GM21526 (cell line): ENCODE measurements around the gene BTBD2.

ENCODE experiments used
- ATAC-seq: cut with Tn5 transposase; IDR thresholded peaks from one replicate; pipeline ENCODE4 v1.9.1; 2021; ENCODE audit warnings: moderate library complexity; ENCODE audit not compliant: unreplicated experiment, low FRiP score

The BTBD2 gene

GRCh38 chr19:1968279-1969175 is 47.0 kb downstream of the BTBD2 start:
- no peak for ATAC-seq

DNA sequence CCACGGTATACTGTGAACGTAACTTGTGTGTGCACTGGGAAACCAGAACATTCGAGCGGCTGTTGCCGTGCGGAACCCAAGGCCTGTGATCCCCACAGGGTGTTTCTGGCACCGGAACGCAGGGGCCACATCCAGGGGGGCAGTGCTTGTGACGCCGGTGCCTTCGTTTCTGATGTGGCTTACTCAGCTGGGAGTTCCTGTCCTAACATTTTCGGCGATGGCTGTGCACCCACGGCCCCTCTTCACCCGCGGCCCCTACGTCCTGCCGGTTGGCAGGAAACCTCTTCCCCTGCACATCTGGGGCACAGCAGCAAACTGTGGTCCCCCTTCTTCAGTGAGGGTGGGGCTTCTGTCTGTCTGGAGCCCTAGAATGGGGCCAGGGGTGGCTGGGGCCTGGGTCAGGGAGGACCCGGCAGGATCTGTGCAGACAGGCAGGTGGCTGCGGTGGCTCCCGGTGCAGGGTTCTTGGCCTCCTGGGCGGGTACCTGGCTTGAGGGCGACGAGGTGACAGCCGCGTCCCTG is 48.4 kb downstream of the BTBD2 start:
- no peak for ATAC-seq

- no peak for ATAC-seq
Observed at GRCh38 chr19:1962674-1963073, 52.8 kb downstream of the BTBD2 start.

DNA sequence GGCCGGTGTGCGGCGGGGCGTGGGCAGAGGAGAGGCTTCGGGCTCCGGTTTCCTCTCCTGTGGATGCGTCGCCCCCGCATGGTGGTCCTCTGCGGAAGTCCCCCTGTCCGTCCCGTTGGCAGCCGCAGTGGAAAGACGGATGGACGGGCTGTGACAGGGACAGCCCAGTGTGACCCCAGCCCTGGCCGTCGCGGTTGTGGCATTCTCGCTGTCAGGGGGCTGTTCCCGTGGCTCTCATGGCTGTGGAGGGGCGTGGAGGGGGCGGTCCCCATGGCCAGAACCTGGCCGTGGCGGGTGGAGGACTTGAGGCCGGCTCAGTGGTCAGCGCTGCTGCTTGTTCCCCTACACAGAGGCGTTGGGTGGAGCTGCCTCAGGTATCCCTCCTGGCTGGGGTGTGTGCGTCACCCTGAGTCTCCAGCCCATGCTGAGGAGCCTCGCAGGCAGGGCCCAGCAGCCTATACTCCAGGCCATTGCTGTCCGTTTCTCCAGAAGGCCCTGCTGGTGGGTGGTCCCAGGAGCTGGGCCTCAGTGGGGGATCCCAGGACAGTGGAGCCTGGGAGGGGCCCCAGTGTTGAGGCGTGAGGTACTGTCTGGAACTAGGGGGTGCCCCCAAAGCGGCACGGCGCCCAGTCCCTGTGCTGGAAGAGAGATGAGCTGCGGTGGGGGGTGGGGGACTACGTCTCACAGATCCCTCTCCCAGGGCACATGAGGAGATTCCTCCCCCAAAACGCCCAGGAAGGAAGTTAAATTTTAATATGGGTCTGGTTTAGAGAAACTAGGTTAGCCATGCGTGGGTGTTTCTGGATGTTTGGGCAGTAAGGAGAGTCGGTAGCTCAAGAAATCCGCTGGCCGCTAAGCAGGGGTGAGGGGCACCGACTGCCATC is 54.3 kb downstream of the BTBD2 start:
- no peak for ATAC-seq

- ATAC-seq = no peak
Observed at GRCh38 chr19:1959928-1960589, 55.5 kb downstream of the BTBD2 start.

DNA sequence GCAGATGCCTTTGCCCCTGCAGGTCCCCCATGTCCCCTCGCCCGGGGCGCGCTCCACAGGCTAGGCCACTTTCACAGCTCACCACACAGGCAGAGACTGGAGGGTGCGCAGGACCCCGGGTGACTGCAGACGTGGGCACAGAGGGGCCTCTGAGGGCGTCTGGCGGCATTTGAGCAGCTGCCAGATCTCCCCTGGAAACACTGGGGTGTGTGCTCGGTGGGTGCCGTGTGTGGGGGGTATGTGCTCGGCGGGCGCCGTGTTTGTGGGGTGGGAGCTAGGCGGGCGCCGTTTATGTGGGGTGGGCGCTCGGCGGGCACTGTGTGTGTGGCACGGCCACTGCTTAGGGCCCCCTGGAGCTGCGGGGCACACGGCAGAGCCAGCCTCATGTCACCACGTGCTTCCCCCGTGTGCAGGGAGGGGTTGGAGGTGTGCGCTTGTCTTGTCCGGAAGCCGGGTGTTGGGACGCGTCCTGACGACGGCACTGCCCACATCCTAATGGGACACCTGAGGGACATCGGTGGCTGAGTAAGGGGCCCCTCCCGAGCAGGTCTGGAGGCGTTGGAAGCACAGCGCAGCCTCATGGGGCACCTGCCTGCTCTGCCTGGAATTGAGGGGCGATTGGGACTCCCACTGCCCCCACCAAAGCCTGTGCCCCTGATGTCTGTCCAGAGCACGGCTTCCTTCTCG is 57.8 kb downstream of the BTBD2 start:
- ATAC-seq = no peak

DNA sequence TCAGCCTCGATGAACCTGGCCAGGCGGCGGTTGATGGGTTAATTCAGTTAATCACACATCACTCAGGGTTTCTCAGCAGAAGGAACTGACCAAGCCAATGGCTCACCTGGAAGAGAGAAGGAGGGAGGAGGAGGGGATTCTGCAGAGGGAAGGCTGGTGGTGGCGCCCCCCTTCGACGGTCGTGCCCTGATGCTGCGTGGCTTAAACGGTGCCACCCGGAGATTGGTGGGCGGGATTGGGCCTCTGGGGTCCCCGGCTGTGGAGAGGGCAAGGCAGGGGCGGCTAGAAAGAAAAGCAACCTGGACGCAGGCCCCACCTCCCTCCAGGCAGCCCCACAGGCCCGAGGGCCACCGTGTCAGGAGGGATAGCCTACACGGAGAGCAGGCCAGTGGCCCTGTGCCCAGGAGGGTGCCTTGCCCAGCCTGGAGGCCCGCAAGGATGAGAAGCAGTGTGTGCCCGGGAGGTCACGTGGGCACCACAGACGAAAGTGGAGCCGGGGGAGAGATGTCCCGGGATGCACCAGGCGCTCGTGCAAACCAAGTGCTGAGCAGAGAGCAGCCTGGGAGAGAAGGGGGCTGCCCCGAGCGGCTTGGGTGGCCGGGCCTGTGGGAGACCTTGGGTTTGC is 58.5 kb downstream of the BTBD2 start:
- ATAC-seq = no peak

GRCh38 chr19:1956122-1956494 is 59.4 kb downstream of the BTBD2 start:
- ATAC-seq = no peak

- no peak for ATAC-seq
Observed at GRCh38 chr19:1955171-1956121, 60.1 kb downstream of the BTBD2 start.

DNA sequence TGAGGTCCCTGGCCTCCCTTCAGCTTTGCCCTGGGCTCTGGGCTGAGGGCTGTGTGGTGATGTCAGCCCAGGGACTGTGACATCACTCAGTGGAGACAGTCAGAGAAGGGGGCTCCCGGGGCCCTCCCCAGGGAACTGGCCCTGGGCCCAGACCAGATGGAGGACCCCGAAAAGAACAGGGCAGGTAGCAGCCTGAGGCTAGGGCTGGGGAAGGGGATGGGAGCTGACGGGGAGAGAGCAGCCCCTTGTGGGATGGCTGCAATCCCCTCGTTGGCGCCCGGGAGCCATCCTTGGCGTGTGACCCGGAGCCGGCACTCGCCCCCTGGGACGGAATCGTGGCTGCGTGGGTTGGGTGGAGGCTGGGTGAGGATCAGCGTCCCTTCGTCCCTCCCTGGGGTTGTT is 61.0 kb downstream of the BTBD2 start:
- no peak for ATAC-seq

GRCh38 chr19:1953441-1954094 is 61.9 kb downstream of the BTBD2 start:
- no peak for ATAC-seq

GRCh38 chr19:1953037-1953436 is 62.5 kb downstream of the BTBD2 start:
- ATAC-seq = no peak

DNA sequence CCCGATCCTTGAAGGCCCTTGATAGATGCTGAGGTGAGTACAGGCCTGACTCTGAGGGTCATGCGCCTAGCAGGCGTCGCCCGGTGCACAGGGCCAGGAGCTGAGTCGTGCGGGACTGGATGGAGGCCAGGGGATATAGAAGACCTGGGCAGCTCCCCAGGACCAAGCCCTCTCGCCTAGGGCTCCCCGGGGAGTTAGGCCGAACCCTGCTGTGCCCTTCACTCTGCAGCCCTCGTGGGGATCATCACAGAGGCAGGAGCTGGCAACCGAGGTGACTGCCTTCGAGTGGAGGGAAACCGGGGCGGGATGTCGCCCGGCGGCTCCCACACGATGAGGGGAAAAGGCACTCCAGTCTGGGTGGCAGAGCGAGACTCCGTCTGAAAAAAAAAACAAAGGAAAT is 62.9 kb downstream of the BTBD2 start:
- ATAC-seq = no peak

DNA sequence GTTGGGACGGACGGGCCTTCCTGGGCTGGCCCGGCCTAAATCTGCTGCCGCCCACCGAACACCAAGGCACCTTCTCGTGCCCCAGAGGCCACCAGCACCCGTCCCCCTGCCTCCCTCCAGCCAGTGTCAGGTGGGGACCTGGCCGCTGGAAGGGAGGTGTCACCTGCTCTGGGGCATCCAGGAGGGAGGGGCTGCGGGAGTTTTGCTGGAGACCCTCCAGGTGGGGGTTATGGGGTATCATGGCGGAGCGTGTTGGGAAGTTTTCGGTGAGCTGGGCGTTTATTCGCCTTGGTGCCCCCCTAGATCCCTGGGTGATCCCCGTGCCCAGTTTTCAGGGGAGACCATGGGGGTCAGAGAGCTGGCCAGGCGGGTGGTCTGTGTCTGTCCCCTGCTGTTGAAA is 64.9 kb downstream of the BTBD2 start:
- no peak for ATAC-seq

GRCh38 chr19:1949304-1950101 is 66.0 kb downstream of the BTBD2 start:
- ATAC-seq = no peak

DNA sequence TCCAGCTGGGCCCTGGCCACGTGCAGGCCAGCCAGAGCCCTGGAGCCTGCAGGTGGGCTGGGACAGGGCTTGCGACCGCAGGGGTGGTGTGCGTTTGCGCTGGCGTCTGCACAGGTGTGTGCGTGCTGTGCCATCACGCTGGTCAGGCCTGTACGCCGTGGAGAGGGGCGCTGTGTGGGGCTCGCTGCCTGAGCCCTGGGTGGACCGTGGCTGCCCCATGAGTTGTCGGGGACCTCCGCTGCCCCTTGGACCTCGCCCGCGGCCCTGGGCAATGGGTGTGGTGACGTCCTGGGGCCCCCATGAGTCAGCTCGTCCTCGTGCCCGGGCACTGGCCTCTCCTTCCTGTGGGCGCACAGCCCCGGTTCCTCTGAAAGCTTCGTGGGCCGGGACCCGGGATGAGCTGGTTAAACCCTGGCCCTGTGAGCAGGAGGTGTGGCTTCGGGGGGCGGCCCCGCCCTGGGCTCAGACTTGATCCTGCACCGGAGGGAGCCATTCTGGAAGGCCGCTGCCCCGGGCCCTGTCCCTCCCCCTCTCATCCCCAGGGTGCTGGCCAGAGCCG is 67.8 kb downstream of the BTBD2 start:
- no peak for ATAC-seq

DNA sequence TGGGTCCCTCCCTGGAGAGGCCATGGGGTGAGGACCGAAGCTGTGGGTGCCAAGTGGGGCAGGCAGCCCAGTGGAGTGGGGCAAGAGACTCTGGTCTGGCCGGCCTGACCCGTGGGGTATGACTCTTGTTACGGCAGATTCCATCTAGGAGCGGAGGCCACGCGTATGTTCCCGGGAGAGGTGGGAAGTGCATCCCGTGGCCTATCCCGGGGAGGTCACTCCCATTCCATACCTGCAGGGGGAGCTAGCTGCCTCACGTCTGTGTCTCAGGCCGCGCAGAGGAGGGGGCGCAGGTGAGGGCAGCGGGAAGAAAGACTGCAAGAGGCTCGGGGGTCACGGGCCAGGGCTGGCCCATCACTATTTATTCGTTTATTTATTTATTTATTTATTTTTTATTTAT is 69.6 kb downstream of the BTBD2 start:
- no peak for ATAC-seq
